HG02763 (cell line): ENCODE data around the gene SETD6.

Experiments
- ATAC-seq: cut with Tn5 transposase; IDR thresholded peaks from one replicate; pipeline ENCODE4 v1.9.1; 2021; ENCODE audit warnings: mild to moderate bottlenecking, moderate library complexity; ENCODE audit not compliant: unreplicated experiment

SETD6 gene

DNA sequence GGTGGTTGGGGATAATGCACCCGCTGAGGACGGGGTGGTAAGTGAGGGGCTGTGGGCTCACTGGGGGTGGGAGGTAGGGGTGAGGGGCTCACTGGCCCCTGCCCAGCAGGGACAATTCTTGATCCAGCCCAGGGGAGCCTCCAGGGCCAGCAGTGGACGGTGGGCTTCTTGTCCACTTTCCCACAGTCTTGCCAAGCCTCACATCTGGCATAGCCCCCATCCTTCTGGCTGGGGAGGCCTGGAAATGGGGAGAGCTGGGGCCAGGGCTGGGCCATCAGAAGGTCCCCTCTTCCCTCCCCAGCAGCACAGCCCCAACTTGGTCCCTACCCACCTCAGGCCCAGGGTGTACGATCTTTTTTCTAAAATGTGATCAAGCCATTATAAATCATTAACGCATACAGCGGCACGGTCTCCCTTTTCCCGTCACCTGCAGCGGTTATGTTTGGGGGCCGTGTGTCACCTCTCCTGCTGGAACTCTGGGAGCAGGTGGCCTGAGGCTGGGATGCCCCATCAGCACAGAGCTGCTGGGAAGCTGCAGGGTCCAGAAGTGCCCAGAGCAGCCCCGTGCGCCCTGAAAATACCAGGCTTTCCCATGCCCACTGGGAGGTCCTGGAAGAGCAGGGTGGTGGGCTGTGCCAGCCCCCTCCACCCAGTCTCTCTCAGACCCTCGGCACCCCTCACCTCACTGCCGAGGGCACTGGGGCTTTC lies 7.2 kb upstream of the SETD6 start:
- ATAC-seq = no peak

DNA sequence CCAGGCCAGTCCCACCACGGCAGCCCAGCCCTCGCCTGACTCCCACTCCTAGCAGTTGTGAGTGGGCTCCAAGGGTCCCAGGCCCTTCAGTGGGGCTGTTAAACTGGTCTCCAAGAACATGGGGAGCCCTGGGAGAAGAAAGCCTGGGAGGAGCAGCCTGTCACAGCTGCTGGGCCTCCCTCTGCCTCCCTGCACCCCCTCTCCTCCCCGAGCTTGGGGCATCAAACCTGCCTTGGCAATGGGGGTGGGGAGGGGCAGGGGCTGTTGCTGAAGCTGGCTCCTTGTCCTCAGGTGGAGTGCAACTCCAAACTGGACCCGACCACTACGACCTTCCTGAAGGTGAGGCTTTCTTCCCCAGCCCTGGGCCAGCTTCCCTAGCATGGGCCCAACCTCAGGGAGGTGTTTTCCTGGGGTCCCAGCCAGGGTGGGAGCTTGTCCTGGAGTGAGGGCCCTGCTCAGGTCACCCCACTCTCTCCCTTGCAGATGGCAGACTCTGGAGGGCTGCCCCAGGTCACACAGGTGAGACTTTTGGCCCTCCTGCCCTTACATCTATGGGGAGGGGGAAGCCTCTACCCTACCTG lies 6.6 kb upstream of the SETD6 start:
- ATAC-seq = no peak

DNA sequence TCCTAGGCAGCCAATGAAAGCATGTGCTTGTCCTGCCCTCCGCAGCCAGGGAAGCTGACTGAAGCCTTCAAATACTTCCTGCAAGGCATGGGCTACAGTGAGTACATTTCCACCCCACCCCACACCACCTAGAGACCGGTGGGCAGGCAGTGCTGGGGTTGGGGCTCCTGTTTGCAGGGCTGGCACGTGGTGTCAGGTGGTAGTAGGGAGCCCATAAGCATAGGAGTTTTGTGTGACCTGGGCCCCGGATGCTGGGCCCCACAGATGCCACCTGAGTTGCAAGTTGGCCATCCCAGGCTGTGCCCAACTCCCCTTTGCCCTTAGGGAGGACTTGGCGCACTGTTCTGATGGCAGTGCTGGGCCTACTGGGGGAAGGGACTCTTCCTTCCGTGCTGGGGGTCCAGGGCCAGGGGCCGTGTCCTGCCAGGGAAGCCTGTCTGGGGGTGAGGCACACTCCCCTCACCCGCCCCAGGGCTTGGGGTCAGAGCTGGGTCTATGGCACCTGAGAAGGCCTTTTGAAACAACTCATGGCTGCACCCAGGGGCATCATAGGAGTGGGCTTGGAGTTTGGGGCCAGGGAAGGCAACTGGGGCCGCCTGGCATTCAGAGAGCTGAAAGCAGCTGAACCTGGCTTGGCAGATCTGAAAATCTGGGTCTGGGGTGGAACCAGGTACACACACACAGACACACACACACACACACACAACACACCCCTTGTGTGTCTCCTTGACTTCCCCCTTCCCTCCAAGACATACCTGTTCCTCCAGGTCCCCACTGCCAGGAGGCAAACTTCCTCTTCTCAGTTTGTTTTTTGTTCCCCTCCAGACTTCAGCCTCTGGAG lies 5.8 kb upstream of the SETD6 start:
- no peak for ATAC-seq

DNA sequence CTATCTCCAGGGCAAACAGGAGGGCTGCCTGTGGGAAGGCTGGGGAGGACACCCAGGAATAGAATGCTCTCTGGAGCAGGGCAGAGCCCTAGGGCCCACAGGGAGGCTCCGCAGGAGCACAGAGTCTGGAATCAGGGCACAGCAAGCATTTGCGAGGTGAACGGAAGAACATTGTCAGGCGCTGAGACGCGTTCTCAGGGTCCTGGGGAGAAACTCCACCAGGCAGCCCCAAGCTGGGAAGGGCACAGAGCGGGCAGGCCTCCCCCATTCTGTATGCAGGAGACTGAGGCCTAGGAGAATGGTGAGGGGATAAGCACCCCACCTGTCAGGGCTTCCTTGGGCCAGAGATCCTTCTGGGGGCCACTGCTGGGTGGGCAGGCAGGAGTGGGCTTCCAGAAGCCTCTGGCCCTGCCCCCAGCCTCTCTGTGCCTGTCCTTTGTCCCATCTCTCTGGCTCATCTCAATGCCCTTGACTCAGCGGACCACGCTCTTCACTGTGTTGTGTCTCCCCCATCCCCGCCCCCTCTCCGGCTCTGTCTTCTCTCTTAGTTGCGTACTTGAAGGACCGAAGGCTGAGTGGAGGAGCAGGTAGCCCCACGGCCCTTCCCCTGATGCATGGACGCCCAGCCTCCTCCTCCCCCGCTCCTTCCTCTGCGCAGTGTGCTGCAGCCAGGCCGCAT lies 5.1 kb upstream of the SETD6 start:
- no peak for ATAC-seq

DNA sequence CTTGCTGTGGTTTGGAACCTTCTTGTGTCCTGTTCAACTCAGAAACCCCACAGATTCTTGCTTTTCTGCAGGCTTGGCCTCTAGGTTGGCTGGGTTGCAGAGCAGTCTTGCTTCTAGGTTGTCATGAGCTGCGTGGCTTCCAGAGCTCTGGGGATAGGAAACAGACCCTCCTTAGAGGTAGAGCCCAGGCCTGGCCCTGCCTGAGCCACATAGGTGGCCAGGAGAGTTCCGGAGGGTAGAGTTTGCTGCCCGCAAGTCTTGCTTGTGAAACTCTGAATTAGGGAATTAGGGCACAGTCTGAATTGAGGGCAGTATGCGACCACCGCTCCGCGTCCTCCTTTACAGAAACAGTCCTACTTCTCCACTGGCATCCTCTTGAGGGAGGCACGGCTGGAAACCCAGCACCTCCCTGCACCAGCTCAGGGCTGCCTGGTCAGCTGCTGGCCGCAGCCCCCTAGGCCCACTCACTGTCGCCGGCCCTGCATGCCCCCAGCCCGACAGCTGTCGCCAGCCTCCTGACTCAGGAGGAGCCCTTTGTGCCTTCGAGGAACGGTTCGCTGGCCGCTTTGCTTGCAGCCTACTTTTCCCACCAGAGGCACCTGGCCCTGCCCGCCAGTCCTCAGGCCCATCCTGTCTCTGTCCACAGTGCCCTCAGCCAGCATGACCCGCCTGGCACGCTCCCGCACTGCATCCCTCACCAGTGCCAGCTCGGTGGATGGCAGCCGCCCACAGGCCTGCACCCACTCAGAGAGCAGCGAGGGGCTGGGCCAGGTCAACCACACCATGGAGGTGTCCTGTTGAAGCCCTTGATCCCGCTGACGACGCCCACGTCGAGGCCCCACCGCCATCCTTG lies 4.3 kb upstream of the SETD6 start:
- ATAC-seq = no peak

DNA sequence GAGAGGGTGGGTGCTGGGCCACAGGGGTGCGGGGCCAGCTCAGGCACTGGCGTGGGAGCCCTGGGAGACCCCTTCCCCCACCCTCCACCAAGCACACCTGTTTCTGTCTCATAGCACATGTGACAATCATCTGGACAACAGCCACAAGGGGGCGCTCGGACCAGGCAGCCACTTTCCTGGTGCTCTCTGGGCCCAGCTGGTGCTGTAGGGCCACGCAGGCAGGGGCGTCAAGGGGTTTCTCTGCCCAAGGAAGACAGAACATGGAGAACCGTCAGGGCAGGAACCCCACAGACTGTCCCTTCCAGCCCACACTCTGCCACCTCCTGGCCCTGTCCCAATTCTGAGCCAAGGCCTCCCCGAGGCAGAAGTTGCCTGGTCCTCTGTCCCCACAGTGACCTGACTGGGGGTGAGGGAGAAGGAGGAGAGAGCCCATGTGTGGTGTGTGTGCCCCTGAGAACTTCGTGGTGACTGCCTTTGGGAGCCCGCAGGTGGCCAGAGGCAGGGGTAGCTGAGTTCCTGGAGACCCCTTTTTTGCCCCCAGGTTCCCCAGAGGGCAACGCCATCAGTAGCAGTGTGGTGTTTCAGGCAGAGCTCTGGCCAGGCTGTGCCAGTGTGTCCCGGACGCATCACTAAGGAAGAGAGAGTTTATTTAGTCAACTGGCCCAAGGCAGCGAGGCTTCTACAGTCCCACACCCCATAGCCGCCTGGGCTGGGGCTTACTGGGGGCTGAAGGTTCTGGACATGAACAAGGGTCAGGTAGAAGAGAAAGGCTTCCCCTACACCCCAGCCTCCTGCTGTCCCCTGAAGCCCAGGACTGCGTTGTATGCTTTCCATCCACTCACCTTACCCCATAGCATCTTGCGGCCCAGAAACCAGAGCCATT lies 3.1 kb upstream of the SETD6 start:
- peak; percentile 35 for ATAC-seq

DNA sequence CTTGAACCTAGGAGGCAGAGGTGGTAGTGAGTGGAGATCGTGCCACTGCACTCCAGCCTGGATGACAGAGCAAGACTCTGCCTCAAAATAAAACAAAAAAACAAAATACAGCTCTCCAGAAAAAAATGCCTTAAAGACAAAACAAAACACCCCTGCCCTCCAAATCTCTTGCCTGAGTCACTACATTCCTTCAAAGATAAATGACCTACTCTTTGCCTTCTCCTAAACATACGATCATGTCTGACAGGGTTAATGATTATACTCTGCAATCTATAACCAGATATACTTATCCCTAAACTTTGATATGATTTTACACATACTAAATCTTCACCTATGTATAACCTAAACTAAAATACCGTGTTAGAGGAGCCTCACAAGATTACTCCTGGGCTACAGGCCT lies 1.4 kb upstream of the SETD6 start:
- ATAC-seq = no peak

DNA sequence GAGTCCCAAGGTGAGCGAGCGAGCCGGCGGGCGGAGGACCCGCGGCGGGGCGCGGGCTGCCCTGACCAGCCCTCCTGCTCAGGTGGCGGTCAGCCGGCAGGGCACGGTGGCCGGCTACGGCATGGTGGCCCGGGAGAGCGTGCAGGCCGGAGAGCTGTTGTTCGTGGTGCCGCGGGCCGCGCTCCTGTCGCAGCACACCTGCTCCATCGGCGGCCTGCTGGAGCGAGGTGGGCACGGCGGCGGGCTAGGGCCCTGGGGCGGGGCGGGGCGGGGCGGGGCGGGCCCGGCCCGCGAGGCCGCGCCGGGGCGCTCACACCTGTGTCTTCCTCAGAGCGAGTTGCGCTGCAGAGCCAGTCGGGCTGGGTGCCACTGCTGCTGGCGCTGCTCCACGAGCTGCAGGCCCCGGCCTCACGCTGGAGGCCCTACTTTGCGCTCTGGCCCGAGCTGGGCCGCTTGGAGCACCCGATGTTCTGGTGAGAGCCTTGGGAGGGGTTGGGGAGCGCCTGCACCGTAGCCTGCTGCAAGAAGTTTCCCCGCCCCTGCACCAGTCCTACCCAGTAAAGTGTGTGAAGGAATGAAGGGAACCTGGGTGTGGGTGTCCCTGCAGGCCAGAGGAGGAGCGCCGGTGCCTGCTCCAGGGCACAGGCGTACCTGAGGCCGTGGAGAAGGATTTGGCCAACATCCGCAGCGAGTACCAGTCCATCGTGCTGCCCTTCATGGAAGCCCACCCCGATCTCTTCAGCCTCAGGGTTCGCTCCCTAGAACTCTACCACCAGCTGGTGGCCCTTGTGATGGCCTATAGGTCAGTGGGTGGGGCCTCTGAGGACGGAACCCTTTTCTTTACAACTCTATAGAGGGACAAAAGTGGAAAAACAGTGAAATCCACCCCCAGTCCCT lies 802 bp downstream of the SETD6 start:
- ATAC-seq = peak; percentile 24

DNA sequence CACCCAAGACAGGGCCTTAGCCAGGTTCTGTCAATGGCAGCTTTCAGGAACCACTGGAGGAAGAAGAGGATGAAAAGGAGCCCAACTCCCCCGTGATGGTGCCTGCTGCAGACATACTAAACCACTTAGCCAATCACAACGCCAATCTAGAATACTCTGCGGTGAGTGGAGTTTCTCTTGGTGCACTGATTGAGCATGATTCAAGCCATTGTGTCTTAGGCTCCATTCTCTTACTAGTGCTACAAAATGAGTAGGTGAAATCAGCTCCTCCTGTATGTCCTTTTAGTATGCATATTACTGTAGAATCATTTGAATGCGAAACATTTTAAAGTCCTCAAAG lies 1.4 kb downstream of the SETD6 start:
- ATAC-seq = no peak

DNA sequence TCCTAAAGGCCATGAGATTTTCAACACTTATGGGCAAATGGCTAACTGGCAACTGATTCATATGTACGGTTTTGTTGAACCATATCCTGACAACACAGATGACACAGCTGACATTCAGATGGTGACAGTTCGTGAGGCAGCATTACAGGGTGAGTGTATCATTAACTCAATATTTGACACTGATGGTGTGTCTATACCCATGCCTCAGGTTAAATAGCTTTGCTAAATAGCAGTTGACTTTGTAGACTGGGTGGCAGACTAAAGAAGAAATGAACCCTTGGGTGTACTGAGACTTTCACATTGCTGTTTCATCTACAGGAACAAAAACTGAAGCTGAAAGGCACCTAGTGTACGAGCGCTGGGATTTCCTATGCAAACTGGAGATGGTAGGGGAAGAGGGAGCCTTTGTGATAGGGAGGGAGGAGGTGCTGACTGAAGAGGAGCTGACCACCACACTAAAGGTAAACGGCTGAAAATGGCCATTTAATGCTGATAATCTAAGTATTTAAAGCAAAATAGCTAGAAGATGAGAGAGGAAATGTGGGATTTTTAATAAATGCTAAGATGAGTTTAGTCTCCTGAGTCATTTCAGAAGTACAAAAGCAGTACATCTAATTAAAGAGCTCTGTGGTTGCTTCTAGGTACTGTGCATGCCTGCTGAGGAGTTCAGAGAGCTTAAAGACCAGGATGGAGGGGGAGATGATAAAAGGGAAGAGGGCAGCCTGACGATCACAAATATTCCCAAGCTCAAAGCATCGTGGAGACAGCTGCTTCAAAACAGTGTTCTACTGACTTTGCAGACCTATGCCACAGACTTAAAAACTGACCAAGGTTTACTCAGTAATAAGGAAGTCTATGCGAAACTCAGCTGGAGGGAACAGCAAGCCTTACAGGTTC lies 3.0 kb downstream of the SETD6 start:
- peak; percentile 33 for ATAC-seq

DNA sequence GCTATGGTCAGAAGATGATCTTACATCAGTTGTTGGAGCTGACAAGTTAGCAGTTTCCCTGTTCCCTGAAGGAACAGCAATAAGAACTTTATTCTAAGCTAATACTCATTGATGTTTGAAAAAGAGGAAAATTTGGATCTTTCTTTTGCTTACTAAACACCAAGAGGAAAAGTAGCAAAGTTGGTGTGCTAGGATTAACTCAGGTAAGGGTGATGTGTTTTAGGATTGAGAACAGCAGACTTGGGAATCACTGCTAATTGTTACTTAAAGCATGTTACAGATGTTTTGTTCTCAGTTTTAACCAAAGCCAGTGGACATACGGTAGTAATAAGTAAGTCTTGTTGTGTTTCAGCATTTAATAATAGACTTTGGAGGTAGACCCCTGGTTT lies 3.7 kb downstream of the SETD6 start:
- no peak for ATAC-seq

DNA sequence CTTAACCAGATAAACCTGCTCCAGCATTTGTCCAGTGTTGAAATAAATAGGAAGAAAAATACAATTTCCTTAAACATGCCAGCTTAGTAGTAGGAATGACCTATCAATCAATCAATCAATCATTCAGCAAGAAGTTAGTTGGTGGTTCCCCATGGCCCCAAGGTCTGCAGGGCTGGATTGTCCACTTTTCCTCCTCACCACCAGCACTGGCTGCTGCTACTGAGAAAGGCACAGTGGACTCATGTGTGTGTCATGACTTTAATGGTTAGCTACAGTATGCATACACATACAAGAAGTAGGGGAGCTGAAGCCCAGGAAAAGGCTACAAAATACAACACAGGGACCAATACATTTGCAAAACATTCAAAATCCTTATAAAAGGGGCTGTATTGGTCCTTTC lies 4.4 kb downstream of the SETD6 start:
- ATAC-seq = no peak

DNA sequence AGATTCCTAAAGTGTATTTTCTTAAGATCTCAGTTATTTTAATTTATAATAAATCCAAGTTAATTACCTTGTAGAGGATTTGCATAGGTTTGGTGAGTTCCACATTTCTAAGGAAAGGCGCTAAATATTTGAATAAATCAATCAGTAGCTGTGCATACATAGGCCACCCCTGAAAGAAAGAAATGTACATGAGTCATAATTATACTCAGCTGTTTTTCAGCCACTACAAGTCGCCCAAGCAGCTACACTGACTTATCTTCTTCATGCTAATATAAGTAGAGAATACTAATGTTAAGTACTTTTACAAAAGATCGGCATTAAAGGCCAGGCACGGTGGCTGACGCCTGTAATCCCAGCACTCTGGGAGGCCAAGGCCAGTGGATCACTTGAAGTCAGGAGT lies 14.9 kb downstream of the SETD6 start:
- ATAC-seq = no peak

DNA sequence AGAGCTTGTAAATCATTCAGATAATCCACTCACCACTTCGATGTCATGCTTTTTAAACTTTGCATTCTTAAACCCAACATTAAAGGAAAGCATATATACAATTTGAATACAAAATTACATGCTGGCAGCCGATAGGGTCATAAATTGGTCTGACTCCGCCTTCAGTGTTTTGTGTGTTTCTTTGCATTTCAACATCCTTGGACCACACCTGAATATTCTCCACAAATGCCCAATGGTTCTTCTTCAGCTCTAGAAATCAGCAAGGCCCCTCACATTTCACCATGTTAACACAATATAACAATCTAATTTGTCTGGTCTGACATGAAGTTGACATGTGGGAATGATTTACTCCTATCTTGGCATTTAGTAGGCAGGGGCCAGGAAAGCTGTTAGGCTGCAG lies 17.1 kb downstream of the SETD6 start:
- no peak for ATAC-seq

DNA sequence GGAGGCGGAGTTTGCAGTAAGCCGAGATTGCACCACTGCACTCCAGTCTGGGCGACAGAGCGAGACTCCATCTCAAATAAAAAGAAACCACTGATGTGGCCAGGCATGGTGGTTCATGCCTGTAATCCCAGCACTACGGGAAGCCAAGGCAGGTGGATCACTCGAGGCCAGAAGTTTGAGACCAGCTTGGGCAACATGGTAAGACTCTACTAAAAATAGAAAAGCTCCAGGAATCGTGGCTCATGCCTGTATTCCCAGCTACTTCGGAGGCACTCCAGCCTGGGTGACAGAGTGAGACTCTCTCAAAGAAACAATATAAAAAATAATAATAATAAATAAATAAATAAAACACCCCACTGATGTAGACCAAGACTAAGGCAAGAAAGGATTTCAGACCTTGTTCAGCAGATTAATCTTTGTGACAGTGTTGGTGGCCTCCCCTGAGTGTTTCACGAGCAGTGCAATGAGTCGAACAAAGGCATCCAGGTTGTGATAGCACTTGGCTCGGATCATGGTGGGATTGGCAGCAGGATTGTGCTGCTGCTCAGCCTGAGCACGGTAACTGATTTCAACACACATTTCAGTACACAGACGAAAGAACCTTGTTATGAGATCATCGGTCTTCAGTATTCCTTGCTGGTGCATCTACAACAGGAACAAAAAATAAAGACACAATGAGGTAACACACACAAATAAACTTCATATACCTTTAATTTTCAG lies 18.6 kb downstream of the SETD6 start:
- ATAC-seq = no peak

DNA sequence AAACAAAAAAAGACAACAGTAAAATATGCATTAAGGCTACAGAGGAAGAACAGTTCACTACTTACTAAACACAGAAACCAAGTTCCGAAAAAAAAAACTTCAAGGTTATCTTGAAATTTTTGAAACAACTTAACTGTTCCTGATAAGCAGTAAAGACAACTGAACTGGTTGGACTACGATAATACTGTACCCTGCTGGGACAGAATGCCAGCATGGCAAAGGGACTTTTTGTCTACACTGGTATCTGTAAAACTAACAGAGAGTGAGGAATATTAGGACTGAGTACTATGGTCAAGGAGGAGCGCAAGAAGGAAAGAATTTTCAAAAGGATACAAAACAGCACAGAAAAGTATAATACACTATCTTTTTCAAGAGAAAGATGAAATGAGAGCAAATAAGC lies 19.8 kb downstream of the SETD6 start:
- no peak for ATAC-seq

DNA sequence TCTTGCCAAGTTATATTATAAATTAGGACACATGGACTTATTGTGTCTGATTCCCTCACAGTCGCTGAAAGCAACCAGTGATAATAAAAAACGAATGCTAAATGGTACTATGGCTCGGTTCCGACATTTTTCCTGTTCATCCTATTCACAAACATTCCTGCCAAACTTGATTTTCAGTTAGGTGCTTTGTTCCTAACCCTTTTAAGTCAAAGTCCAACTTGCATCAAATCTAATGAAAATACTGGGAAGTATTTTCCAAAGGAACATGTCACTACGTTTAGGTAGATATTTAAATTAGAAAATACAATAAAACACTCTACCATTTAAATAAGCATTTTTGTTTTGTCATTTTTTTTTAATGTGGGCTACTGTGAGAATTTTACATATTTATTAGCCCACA lies 21.0 kb downstream of the SETD6 start:
- ATAC-seq = no peak
